ENCODE results near the gene MRPL34.

DNA sequence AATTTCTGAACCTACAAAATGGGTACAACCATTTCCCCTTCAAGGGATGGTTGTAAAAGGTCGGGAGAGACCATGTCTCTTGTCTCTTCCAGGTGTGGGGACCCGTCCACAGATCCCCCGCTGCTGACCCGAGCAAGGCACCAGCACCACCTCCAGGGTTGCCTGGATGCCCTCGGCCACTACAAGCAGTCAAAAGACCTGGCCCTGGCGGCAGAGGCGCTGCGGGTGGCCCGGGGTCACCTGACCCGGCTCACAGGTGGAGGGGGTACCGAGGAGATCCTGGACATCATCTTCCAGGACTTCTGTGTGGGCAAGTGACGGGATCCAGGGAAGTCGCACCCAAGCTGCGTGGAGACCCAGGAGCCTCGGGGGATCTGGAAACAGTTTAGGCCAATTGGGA is 35.7 kb downstream of the MRPL34 start:
- TF ChIP-seq, protein P1, sequence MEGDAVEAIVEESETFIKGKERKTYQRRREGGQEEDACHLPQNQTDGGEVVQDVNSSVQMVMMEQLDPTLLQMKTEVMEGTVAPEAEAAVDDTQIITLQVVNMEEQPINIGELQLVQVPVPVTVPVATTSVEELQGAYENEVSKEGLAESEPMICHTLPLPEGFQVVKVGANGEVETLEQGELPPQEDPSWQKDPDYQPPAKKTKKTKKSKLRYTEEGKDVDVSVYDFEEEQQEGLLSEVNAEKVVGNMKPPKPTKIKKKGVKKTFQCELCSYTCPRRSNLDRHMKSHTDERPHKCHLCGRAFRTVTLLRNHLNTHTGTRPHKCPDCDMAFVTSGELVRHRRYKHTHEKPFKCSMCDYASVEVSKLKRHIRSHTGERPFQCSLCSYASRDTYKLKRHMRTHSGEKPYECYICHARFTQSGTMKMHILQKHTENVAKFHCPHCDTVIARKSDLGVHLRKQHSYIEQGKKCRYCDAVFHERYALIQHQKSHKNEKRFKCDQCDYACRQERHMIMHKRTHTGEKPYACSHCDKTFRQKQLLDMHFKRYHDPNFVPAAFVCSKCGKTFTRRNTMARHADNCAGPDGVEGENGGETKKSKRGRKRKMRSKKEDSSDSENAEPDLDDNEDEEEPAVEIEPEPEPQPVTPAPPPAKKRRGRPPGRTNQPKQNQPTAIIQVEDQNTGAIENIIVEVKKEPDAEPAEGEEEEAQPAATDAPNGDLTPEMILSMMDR (IDR thresholded peaks at IDR 0.05) = no peak
- no peak for TF ChIP-seq ZFX (IDR thresholded peaks at IDR 0.05; ENCODE audit: borderline replicate concordance)

Data from 22Rv1 (cell line).